ENCODE data around the gene HIGD2A. TPM values are rescaled to one million over a fixed set of nuclear protein-coding genes. Genes with fewer than 3 reads are reported as not detected.

The HIGD2A gene
- total RNA-seq, 2 experiments from 2014 or later: 154 to 155 TPM

DNA sequence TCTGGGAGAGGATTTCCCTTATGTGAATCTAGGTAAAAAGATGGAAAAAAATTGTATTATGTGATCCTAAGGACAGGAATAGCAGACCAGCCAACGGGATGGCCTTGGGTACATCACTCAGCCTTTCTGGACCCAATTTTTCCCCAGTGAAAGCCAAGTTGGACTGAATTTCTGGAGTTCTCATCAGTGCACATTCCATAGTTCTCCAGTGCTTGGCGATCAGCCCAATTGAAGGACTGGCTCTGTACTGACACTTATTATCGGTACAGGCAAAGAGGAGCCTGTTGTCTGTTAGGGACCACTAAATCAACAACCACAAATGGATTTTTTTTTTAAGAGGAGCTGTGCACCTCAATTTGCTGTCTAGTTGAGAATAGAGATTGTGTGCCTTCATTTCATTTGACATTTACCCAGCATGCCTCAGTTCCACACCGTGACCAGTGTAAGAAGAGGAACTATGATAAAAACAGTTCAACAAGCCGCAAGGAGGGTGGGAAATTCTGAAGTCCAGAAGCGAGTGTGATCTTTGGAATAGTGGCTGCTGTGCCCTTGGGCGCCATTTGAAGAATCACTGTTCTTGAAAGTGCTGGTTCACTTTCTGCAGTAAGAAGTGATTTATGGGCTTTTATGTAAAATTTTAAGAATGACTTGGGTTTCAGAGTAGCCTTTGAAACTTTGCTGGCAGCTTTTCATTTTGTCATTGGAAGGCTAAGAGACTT lies 15.3 kb upstream of the HIGD2A start:
- CTCF ChIA-PET: no interaction called here

DNA sequence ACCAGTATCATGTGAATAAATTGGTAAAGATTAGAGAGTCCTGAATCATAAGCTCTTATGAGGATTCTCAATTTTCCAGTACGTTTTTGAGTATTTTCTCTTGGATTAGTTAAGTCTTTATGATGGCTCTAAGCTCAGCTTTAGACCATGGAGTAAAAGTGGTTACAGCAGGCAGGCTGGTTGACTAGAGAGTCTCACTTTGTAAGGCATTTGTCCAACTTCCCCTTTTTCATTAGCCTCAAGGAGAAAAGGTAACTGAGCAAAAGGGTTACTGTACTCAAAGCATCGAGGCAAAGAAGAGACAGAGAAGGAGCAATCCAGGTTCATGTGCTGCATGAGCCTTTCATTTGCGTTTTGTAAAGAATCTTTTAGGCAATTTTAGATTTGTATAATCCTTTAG lies 8.7 kb upstream of the HIGD2A start:
- DNase-seq: no peak
- Mint-ChIP-seq H3K4me3 (no peak overlapping the region), H3K27ac (no peak overlapping the region), H3K27me3 (ENCODE audit: low read depth) (no peaks in the 10 kb centered on the region), H3K9me3 (no peaks in the 10 kb centered on the region), H3K4me1 (ENCODE audit: low read depth) (peaks cover 2% of the 10 kb centered on the region), H3K36me3 (ENCODE audit: low read depth) (peaks cover 37% of the 10 kb centered on the region)
- CTCF ChIA-PET: no interaction called here
- intact Hi-C loops (cut with micrococcal nuclease): no loop called here

More for the DNA sequence above, 15.3 kb upstream of the HIGD2A start:
- Mint-ChIP-seq H3K4me3 (no peak overlapping the region), H3K27ac (no peak overlapping the region), H3K4me1 (ENCODE audit: low read depth) (no peaks in the 10 kb centered on the region), H3K9me3 (no peaks in the 10 kb centered on the region), H3K36me3 (ENCODE audit: low read depth) (peaks cover 6% of the 10 kb centered on the region), H3K27me3 (ENCODE audit: low read depth) (no peaks in the 10 kb centered on the region)
- no peak for DNase-seq
- intact Hi-C loops (cut with micrococcal nuclease): no loop called here

DNA sequence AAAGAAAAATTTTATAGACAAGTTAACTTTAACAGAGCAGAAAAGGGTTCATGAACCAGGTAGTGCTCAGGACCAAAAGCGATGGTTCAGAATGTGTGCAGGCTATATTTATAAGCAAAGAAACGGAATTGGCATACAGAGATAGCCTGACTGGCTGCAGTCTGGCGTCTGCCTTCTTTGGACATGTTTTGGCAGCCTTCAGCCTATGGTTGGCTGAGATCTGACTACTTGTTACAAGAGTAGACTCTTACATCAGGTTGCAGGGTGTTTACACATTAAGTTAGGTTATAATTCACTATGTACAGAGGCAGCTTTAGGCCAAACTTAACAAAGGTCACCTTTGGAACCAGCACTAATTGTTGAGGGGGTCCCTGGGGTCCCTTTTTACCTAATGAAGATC lies 7.1 kb upstream of the HIGD2A start:
- intact Hi-C loops (cut with micrococcal nuclease): no loop called here
- no peak overlapping the region for H3K4me3 Mint-ChIP-seq
- peaks cover 47% of the 10 kb centered on the region for H3K36me3 Mint-ChIP-seq (ENCODE audit: low read depth)

DNA sequence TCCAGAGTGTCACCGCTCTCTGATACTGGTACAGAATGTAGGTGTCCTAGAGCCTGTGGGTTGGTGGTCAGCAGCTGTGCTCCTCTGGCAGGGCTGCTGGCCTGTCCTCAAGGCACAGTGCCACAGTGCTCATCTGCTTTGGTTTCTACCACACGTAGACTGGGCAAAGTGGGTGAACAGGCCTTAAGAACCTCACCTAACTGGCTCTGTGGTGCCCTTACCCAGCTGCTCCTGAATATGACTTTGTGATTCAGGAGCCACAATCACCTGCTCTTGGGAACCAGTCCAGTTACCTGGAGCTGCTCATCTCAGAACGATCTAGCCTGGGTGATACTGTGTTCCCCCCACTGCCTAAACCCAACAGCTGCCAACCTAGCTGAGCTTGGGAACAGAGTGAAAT lies 6.6 kb upstream of the HIGD2A start:
- Mint-ChIP-seq H3K4me3 (no peak overlapping the region), H3K27ac (no peak overlapping the region), H3K4me1 (ENCODE audit: low read depth) (peaks cover 21% of the 10 kb centered on the region), H3K27me3 (ENCODE audit: low read depth) (no peaks in the 10 kb centered on the region), H3K36me3 (ENCODE audit: low read depth) (peaks cover 50% of the 10 kb centered on the region), H3K9me3 (no peaks in the 10 kb centered on the region)
- CTCF ChIA-PET: interaction anchor here (1.1 kb wide), 1 partner anchor 12 kb away, joined by 3 read pairs; no protein-coding TSS in a partner anchor
- DNase-seq: no peak
- intact Hi-C loops (cut with micrococcal nuclease): no loop called here

More for the DNA sequence above, 7.1 kb upstream of the HIGD2A start:
- CTCF ChIA-PET: interaction anchor here (1.1 kb wide), 1 partner anchor 11 kb away, joined by 3 read pairs; no protein-coding TSS in a partner anchor
- Mint-ChIP-seq H3K27ac (no peak overlapping the region), H3K27me3 (ENCODE audit: low read depth) (no peaks in the 10 kb centered on the region), H3K4me1 (ENCODE audit: low read depth) (peaks cover 15% of the 10 kb centered on the region), H3K9me3 (no peaks in the 10 kb centered on the region)
- DNase-seq: no peak

DNA sequence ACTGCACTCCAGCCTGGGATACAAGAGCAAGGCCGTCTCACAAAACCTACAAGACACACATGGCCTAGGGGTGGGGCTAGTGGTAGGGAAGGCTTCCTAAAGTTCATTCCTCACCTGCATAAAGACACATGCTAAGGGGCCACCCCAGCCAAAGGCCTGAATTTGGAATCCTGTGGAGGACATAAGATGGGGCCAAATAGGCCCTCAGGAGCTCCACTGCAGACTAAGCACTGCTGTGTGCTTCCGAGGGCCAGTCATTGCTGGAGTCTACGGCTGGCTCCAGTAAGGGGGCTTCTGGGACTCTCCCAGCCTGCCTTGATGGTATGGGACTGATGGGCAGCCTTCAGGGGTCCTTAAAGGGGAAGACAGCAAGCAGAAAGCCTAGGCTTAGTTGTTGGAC lies 5.8 kb upstream of the HIGD2A start:
- Mint-ChIP-seq H3K4me3 (no peak overlapping the region), H3K27me3 (ENCODE audit: low read depth) (no peaks in the 10 kb centered on the region), H3K27ac (no peak overlapping the region), H3K4me1 (ENCODE audit: low read depth) (peaks cover 25% of the 10 kb centered on the region), H3K36me3 (ENCODE audit: low read depth) (peaks cover 57% of the 10 kb centered on the region), H3K9me3 (no peaks in the 10 kb centered on the region)
- no peak for DNase-seq
- CTCF ChIA-PET: no interaction called here
- intact Hi-C loops (cut with micrococcal nuclease): no loop called here

DNA sequence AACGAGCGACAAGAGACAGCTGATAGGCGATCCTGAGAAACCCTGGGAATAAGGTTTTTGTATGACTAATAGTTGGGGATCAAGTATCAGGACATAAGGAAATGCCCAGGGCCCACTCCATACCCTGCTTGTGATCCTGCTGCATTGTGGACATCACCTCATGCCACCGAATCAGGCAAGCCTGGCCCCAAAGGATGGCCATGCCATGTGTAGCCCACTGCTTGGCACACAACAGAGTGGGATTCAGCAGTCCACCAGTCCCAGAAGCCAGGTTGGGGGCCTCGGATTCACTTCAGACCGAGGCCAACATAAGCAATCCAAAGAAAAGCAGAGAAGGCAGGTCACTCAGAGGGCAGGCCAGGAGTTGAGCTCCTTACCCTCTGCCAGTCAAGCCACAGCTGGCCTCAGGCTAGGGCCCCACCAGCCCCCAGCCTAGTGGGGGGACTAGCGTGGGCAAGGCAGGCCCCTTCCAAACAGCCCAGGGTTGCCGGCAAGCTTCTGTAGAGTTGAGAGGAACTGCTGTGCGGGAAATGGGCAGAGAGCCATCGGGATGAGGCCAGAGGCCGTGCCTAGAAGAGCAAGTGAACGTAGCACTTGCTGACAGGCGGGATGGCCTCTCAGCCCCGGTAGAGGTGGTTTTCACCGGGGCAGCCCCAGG lies 5.2 kb upstream of the HIGD2A start:
- Mint-ChIP-seq H3K36me3 (ENCODE audit: low read depth) (peaks cover 62% of the 10 kb centered on the region), H3K4me3 (no peak overlapping the region), H3K27me3 (ENCODE audit: low read depth) (no peaks in the 10 kb centered on the region), H3K27ac (no peak overlapping the region), H3K4me1 (ENCODE audit: low read depth) (peaks cover 25% of the 10 kb centered on the region), H3K9me3 (no peaks in the 10 kb centered on the region)
- CTCF ChIA-PET: no interaction called here
- DNase-seq: no peak
- intact Hi-C loops (cut with micrococcal nuclease): no loop called here

DNA sequence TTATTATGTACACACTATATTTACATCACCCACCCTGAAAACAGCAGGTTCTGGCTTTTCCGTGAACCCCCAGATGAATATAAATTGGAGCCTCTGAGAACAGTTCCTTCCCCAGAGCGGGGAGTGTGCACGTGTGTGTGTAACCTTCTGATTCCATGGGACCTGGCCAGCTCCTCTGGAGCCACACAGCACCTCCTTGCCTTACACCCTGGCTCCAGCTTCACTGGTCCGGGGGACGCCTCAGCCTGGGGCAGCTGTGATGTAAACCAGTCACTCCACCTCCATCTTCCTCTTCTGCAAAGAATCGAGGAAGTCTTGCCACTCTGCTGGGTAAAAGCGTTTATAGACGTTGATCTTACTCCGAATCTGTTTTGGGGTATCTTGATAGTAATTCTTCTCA lies 4.6 kb upstream of the HIGD2A start:
- Mint-ChIP-seq H3K27ac (no peak overlapping the region), H3K4me3 (no peak overlapping the region), H3K4me1 (ENCODE audit: low read depth) (peaks cover 25% of the 10 kb centered on the region), H3K9me3 (no peaks in the 10 kb centered on the region), H3K27me3 (ENCODE audit: low read depth) (no peaks in the 10 kb centered on the region), H3K36me3 (ENCODE audit: low read depth) (peaks cover 62% of the 10 kb centered on the region)
- CTCF ChIA-PET: no interaction called here
- no peak for DNase-seq
- intact Hi-C loops (cut with micrococcal nuclease): no loop called here

DNA sequence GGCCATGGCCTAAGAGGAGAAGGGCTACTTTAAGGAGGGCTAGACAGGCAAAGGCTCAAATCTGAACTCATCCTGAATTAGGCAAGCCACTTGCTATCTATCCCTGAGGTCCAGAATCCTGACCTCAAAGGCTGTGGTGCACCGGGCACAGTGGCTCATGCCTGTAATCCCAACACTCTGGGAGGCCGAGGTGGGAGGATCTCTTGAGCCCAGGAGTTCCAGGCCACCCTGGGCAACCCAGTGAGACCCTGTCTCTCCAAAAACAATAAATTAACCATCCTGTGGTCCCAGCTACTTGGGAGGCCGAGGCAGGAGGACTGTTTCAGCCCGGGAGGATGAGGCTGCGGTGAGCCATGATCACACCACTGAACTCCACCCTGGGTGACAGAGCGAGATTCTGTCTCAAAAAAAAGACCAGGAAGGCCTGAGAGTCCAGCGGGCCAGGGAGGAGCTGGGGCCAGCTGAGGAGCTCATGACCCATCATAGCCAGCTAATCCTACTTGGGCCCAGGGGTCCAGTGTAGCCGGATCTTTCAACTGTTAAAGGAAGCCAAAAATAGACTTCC lies 4.1 kb upstream of the HIGD2A start:
- H3K9me3 Mint-ChIP-seq: no peaks in the 10 kb centered on the region
- no peak overlapping the region for H3K27ac Mint-ChIP-seq
- CTCF ChIA-PET: no interaction called here
- no peak overlapping the region for H3K4me3 Mint-ChIP-seq
- no peak for DNase-seq
- peaks cover 66% of the 10 kb centered on the region for H3K36me3 Mint-ChIP-seq (ENCODE audit: low read depth)
- no peaks in the 10 kb centered on the region for H3K27me3 Mint-ChIP-seq (ENCODE audit: low read depth)
- peaks cover 26% of the 10 kb centered on the region for H3K4me1 Mint-ChIP-seq (ENCODE audit: low read depth)
- intact Hi-C loops (cut with micrococcal nuclease): no loop called here

DNA sequence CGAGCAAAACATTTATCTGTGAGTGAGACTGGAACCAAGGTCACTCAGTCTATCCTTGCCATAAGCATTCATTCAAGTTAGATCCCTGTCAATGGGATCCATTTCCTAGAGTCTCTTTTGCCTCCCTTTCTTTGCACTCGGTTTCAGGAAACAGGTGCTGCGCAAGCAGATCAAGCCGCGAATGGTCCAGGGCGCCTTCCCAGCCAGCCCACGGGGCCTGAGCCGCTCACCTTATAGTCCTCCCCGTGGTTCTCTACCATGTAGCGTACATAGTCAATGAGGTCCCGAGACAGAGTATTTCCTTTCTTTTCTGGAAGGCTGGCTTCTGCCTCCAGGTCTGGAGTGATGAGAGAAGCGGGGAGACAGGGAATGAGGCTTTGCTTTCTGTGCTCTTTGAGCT lies 3.6 kb upstream of the HIGD2A start:
- no peaks in the 10 kb centered on the region for H3K9me3 Mint-ChIP-seq
- H3K27me3 Mint-ChIP-seq (ENCODE audit: low read depth): no peaks in the 10 kb centered on the region
- intact Hi-C loops (cut with micrococcal nuclease): loop anchor here (5.0 kb wide), 1 partner anchor 1042 kb away; the partner anchor contains the start of gene GRK6
- peaks cover 65% of the 10 kb centered on the region for H3K36me3 Mint-ChIP-seq (ENCODE audit: low read depth)
- CTCF ChIA-PET: interaction anchor here (1.2 kb wide), 1 partner anchor 13 kb away, joined by 3 read pairs; no protein-coding TSS in a partner anchor
- H3K4me1 Mint-ChIP-seq (ENCODE audit: low read depth): peaks cover 31% of the 10 kb centered on the region
- DNase-seq: no peak
- H3K4me3 Mint-ChIP-seq: no peak overlapping the region
- no peak overlapping the region for H3K27ac Mint-ChIP-seq

DNA sequence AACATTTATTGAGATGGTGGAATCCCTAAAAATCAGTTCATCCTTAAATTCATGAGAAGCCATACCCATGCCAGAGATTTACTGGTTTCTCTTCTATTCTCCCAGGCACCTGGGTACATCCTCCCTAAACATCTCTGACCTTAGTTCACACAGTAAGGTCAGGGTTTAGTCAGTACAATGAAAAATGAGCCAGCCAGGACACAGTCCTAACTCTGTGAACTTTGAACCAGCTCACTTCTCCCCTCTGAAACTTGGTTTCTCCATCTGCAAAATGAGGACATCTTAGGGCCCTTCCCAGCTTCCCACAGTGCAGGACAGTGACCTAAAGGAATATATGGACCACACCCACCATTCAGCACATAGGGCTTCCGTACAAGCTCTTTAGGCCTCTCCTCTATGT lies 2.1 kb upstream of the HIGD2A start:
- CTCF ChIA-PET: interaction anchor here (0.7 kb wide), 1 partner anchor 103 kb away, joined by 3 read pairs; no protein-coding TSS in a partner anchor
- Mint-ChIP-seq H3K4me3 (peak overlapping the region; percentile 100), H3K36me3 (ENCODE audit: low read depth) (peaks cover 67% of the 10 kb centered on the region), H3K27ac (no peak overlapping the region), H3K9me3 (no peaks in the 10 kb centered on the region), H3K4me1 (ENCODE audit: low read depth) (peaks cover 33% of the 10 kb centered on the region), H3K27me3 (ENCODE audit: low read depth) (no peaks in the 10 kb centered on the region)
- intact Hi-C loops (cut with micrococcal nuclease): loop anchor here (5.0 kb wide), 1 partner anchor 1041 kb away; the partner anchor contains the start of gene GRK6
- DNase-seq: no peak

DNA sequence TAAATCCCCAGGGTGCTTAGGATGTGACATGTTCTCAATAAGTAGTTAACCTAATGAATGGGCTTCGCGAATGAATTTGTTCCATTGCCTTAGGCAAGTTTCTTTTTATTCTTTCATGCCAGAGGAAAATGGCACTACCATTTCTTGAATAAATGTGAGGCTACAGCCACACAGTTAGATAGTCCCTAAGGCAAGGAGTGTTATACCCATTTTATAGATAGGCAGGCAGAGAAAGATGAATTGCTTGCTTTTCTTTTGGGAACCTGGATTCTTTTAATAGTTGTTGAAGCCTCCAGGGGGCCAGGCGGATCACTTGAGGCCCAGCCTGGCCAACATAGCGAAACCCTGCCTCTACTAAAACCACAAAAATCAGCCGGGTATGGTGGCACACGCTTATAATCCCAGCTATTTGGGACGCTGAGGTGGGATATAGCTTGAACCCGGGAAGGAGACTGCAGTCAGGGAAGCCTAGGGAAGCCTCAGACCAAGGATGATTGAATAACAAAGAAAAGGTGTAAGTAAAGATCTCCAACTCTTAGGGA lies 1.1 kb upstream of the HIGD2A start:
- Mint-ChIP-seq H3K4me3 (peak overlapping the region; percentile 100), H3K27ac (peak overlapping the region; percentile 100), H3K36me3 (ENCODE audit: low read depth) (peaks cover 63% of the 10 kb centered on the region), H3K9me3 (no peaks in the 10 kb centered on the region), H3K27me3 (ENCODE audit: low read depth) (no peaks in the 10 kb centered on the region), H3K4me1 (ENCODE audit: low read depth) (peaks cover 33% of the 10 kb centered on the region)
- CTCF ChIA-PET: no interaction called here
- intact Hi-C loops (cut with micrococcal nuclease): loop anchor here (5.0 kb wide), 1 partner anchor 1040 kb away; the partner anchor contains the start of gene GRK6
- no peak for DNase-seq

DNA sequence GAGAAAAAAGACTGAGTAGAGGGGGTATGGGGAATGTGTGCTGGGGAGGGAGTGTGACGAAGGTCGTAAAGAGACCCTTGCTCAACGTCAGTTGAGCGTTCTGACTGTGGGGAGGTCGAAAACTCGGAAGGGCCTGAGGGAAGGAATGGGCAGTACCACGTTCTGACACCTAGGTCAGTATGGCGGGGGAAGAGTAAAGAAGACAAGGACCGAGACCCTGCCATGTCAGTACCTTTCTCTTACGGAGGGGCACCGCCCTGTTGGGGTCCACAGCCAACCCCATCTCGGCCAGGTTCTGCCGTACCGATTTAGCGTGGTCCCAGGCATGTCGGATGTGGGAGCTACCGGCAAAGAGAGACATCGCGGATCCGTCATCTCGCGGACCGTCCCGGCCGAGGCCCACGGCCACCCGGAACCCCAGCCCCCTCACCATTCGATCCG lies 528 bp upstream of the HIGD2A start:
- peaks cover 33% of the 10 kb centered on the region for H3K4me1 Mint-ChIP-seq (ENCODE audit: low read depth)
- no peaks in the 10 kb centered on the region for H3K9me3 Mint-ChIP-seq
- H3K36me3 Mint-ChIP-seq (ENCODE audit: low read depth): peaks cover 59% of the 10 kb centered on the region
- CTCF ChIA-PET: no interaction called here
- H3K27me3 Mint-ChIP-seq (ENCODE audit: low read depth): no peaks in the 10 kb centered on the region
- intact Hi-C loops (cut with micrococcal nuclease): loop anchor here (1.0 to 5.0 kb wide), 5 partner anchors 60 to 1039 kb away; partner anchors contain the start of genes FAF2, GRK6, RNF44 and TSPAN17
- H3K27ac Mint-ChIP-seq: peak overlapping the region; percentile 100
- DNase-seq: no peak
- H3K4me3 Mint-ChIP-seq: peak overlapping the region; percentile 100

Measured in activated naive CD4-positive, alpha-beta T cell treated with anti-CD3 and anti-CD28 coated beads for 36 hours (primary cell).